ENCODE data around the gene CDH13.

The CDH13 gene

DNA sequence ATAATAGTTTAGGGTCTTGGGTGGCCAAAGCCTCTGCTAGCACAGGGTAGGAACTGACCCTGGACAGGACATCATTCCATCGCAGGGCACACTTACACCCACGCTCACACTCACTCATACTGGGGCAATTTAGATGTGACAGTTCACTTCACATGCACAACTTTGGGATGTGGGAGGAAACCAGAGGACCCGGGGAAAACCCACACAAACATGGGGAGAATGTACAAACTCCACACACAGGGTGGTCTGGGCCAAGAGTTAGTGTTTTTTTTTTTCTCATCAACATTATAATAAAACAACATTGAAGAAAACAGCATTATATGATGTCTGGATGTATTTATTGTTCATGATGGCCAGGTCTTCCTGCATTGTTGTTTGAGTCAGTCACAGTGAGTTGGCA, 93.6 kb downstream of the CDH13 start:
- no peak overlapping the region for H3K27ac ChIP-seq
- TF ChIP-seq ZFX (IDR thresholded peaks at IDR 0.05) = no peak
- TF ChIP-seq, protein P1, sequence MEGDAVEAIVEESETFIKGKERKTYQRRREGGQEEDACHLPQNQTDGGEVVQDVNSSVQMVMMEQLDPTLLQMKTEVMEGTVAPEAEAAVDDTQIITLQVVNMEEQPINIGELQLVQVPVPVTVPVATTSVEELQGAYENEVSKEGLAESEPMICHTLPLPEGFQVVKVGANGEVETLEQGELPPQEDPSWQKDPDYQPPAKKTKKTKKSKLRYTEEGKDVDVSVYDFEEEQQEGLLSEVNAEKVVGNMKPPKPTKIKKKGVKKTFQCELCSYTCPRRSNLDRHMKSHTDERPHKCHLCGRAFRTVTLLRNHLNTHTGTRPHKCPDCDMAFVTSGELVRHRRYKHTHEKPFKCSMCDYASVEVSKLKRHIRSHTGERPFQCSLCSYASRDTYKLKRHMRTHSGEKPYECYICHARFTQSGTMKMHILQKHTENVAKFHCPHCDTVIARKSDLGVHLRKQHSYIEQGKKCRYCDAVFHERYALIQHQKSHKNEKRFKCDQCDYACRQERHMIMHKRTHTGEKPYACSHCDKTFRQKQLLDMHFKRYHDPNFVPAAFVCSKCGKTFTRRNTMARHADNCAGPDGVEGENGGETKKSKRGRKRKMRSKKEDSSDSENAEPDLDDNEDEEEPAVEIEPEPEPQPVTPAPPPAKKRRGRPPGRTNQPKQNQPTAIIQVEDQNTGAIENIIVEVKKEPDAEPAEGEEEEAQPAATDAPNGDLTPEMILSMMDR (conservative IDR thresholded peaks at IDR 0.05) = no peak

DNA sequence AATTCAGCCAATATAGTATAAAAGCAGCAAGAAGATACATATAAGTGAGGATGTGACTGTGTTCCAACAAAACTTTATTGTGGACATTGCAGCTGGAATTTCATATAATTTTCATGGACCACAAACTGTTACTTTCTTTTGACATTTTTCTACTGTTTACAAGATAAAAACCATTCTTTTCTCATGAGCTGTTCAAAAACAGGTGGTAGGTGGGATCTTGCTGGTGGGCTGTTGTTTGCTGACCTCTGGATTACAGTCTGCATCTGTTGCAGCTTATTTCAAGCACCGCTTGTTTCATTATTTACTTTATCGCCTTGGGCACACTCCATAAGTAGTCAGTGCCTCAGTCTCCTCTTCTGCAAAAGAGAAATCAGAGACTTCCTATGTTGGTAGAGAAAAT, 99.5 kb downstream of the CDH13 start:
- H3K27ac ChIP-seq = no peak overlapping the region
- no peak for TF ChIP-seq ZFX (IDR thresholded peaks at IDR 0.05)

DNA sequence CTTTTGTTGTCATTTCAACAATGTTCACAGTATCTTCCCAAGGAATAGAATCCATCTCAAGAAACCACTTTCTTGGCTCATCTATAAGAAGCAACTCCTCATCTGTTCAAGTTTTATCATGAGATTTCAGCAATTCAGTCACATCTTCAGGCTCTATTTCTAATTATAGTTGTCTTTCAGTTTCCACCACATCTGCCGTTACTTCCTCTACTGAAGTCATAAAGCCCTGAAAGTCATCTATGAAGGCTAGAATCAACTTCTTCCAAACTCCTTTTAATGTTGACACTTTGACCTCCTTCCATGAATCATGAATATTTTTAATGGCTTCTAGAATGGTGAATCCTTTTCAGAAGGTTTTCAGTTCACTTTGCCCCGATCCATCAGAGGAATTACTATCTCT, 102.1 kb downstream of the CDH13 start:
- no peak overlapping the region for H3K27ac ChIP-seq
- TF ChIP-seq, protein P1 (conservative IDR thresholded peaks at IDR 0.05) = no peak
- TF ChIP-seq ZFX (IDR thresholded peaks at IDR 0.05) = no peak

DNA sequence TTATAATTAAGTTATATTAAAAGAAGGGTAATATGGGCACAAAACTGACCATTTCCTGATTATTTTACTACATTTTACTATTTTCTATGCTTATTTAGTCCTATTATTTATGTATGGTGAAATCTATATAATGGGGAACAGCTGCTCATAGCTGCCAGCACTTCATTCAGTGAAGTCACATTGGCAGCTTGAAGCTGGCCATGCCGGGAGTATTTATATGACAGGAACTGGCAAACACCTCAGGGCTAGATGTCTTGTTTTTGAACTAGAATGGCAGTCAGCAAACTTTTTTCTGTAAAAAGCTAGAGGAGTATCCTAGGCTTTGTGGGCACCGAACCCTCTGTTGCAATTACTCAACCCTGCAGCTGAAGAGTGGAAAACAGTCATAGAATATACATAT, 104.1 kb downstream of the CDH13 start:
- H3K27ac ChIP-seq = no peak overlapping the region
- TF ChIP-seq ZFX (IDR thresholded peaks at IDR 0.05) = no peak
- TF ChIP-seq, protein P1 (conservative IDR thresholded peaks at IDR 0.05) = no peak

DNA sequence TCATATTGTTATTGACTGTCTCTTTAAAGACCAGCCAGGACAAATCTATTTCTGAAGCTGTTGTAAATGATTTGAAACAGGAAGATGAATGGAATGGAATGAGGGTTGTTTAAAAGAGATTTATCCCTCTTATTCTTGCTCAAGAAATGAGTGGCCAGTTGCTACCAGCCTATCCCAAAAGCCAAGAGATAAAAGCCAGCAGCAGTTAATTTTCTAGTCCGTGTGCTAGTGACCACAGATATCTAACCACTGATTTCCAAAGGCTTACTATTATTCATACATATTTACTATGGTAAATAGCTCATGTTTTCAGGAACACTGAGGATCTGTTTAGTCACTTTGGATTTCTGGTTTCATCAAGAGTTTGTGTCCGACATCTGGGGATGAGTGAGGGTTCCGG, 105.7 kb downstream of the CDH13 start:
- H3K27ac ChIP-seq = no peak overlapping the region
- TF ChIP-seq, protein P1 (conservative IDR thresholded peaks at IDR 0.05) = no peak
- TF ChIP-seq ZFX (IDR thresholded peaks at IDR 0.05) = no peak

DNA sequence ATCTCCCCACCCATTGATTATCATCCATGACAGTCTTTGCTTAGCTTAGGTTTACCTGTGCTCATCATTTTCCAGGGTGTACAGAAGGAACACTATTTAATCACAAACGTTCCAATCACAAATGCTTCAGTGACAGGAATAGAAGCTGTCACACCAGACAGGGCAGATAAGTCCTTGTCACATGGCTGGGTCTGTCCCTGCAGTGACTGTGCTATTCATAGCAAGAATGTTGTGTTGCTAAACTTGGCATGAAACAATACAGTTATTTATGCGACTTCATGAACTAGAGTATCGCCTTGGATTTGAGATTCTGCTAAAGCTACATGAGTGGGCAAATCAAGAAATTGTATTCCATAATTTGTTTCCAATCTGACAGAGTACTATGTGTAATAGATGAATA, 108.4 kb downstream of the CDH13 start:
- TF ChIP-seq ZFX (IDR thresholded peaks at IDR 0.05) = no peak
- TF ChIP-seq, protein P1 (conservative IDR thresholded peaks at IDR 0.05) = no peak
- H3K27ac ChIP-seq = no peak overlapping the region

DNA sequence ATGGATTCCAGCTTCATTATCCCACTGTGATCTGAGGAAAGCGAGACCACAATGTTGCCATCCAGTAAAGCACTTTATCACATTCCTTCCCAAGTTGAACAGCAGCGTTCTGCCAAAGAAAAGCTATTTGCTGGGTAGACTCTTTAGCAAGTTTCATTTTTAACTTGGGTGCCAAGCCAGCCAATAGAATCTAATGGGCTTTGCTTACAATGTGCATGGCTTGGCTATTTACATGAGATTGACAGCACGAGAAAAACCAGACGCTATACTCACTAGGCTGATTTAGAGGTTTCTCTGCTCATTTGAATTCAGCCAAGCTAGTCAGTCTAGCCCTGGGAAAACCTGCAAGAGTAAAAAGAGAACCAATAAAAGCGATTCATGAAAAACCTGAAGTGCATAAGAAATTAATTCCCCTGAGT, 108.9 kb downstream of the CDH13 start:
- no peak overlapping the region for H3K27ac ChIP-seq
- TF ChIP-seq ZFX (IDR thresholded peaks at IDR 0.05) = no peak
- TF ChIP-seq, protein P1 (conservative IDR thresholded peaks at IDR 0.05) = no peak

DNA sequence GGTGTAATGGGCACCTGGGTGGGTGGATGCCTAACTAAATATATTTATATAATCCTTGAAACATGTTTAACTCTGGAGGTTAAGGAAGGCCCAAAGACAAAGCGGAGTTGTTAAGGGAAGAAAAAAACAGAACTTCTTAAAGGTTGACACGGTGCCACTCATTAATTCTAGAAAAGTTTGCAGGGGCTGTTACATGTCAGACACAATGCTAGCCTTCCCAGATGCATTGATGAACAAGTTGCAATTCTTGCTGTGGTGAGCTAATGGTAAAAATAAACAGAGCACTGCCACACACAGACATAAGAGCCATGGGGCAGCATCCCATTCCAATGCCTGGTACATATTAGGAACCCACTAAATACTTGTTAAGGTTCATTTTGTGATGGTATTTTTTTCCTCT, 109.5 kb downstream of the CDH13 start:
- no peak overlapping the region for H3K27ac ChIP-seq
- TF ChIP-seq, protein P1 (conservative IDR thresholded peaks at IDR 0.05) = no peak
- TF ChIP-seq ZFX (IDR thresholded peaks at IDR 0.05) = no peak
